T-helper 9 cell (primary cell): ENCODE results near the gene PIN1.
A peak's percentile ranks its signal among the peaks of the same experiment; 100 is the strongest.
"Not testable (repeated sequence)": the region's sequence is repeated elsewhere in the genome, so short reads cannot be mapped to it uniquely, and the experiment has no call there.

Experiments
- DNase-seq: peaks from one replicate; pipeline ENCODE4 v3.0.0-alpha.2; 2020
- total RNA-seq, 2 donors: gene quantifications; one replicate each; lab custom pipeline; 2026; lab: John Stamatoyannopoulos, UW

Gene PIN1
- 47.1 to 58.4 reads per million in 2 donors for total RNA-seq

GRCh38 chr19:9834726-9835506, at the start of gene PIN1:
PIN1 (plus strand) TSS chr19:9835318; CDS start chr19:9835345, 27 bp downstream.
- DNase-seq: peak; percentile 99

- peak; percentile 96 for DNase-seq
These were observed 49.5 kb upstream of the PIN1 start for GRCh38 chr19:9785367-9786331.

DNA sequence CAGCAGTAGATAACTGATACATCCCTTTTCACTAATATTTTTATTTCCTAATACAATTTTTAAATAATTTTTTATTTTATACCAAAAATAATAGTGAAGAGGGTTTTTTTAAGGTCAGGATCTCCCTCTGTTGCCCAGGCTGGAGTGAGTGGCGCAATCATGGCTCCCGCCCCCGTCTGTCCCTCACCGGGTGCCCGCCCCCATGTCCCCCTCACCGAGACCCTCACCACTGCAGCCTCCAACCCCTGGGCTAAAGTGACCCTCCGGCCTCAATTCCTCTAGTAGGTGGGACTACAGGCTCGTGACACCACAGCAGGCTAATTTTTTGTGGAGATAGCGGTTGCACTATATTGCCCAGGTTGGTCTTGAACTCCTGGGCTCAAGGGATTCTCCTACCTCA, 48.8 kb upstream of the PIN1 start:
- no peak for DNase-seq

GRCh38 chr19:9786819-9787218, 48.3 kb upstream of the PIN1 start:
- no peak for DNase-seq

DNA sequence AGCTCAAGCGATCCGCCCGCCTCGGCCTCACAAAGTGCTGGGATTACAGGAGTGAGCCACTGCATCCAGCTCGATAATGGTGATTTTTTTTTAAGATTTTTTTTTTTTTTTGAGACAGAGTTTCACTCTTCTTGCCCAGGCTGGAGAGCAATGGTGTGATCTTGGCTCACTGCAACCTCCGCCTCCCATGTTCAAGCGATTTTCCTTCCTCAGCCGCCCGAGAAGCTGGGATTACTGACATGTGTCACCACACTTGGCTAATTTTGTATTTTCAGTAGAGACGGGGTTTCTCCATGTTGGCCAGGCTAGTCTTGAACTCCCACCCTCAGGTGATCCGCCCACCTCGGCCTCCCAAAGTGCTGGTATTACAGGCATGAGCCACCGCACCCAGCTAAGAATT, 46.5 kb upstream of the PIN1 start:
- not testable (repeated sequence) for DNase-seq

DNA sequence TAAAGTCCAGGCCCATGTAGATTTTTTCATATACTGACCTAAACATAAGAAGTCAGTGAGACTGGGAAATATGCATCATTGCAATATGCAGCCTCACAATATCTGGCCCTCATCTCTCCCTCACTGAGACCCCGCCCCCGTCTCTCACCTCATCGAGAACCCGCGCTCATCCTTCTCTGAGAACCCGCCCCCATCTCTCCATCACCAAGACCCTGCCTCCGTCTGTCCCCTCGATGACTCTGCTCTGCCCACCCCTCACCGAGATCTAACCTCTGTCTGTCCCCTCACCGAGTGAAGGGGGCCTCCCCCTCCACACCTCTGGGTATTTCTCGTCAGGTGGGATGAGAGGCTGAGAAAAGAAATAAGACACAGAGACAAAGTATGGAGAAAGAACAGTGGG, 46.1 kb upstream of the PIN1 start:
- DNase-seq: no peak

DNA sequence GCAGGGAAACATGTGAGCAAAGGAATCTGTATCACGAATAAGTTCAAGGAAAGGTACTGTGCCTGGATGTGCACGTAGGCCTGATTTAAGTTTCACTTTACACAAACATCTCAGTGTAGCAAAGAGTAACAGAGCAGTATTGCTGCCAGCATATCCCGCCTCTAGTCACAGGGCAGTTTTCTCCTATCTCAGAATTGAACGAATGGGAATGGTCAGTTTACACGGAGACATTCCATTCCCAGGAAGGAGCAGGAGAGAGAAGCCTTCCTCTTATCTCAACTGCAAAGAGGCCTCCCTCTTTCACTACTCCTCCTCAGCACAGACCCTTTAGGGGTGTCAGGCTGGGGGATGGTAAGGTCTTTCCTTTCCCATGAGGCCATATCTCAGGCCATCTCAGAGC, 45.5 kb upstream of the PIN1 start:
- not testable (repeated sequence) for DNase-seq

GRCh38 chr19:9791073-9791367, 44.1 kb upstream of the PIN1 start:
- DNase-seq: not testable (repeated sequence)

DNA sequence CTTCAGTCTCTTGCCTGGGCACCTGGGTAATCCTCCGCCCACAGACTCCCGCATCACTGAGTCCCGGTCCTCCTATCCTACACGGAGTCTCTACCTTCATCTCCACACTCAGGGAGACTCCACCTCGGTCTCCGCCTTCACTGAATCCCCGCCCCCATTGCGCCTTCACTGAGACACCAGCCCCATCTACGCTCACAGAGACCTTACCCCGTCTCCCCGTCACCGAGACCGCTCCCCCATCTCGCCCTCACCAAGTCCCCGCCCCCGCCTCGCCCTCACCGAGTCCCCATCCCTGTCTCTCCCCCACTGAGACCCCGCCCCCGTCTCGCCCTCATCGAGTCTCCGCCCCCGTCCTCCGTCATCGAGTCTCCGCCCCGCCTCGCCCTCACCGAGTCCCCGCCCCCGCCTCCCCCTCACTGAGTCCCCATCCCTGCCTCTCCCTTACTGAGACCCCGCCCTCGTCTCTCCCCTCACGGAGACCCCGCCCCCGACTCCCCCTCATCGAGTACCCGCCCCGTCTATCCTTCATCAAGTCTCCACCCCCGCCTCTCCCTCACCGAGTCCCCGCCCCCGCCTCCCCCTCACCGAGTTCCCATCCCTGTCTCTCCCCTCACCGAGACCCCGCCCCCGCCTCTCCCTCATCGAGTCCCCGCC, 43.4 kb upstream of the PIN1 start:
- DNase-seq: peak; percentile 98

DNA sequence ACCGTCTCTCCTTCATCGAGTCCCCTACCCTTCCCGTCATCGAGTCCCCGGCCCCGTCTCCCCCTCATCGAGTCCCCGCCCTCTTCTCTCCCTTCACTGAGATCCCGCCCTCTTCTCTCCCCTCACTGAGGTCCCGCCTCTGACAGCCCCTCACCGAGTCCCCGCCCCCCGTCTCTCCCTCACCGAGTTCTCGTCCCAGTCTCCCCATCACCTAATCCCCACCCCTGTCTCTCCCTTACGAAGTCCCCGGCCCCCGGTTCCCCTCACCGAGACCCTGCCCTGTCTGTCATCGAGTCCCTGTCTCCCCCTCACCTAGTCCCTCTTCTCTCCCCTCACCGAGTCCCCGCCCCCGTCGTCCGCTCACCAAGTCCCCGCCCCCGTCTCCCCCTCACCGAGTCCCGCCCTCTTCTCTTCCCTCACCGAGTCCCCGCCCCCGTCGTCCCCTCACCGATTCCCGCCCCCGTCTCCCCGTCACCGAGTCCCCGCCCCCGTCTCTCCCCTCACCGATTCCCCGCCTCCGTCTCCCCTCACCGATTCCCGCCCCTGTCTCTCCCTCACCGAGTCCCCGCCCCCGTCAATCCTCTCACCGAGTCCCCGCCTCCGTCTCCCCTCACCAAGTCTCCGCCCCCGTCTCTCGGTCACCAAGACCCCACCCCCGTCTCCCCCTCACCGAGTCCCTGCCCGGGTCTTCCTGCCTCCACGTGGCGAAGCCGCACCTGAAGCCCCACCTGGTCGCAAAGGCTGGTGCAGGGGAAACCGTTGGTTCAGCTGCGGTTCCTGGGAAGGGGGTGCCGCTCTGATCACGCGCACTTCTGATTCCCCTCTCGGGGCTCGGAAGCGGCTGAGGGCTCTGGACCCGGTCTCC, 42.7 kb upstream of the PIN1 start:
- DNase-seq: peak; percentile 92

GRCh38 chr19:9793071-9793591, 42.0 kb upstream of the PIN1 start:
- DNase-seq: peak; percentile 47

DNA sequence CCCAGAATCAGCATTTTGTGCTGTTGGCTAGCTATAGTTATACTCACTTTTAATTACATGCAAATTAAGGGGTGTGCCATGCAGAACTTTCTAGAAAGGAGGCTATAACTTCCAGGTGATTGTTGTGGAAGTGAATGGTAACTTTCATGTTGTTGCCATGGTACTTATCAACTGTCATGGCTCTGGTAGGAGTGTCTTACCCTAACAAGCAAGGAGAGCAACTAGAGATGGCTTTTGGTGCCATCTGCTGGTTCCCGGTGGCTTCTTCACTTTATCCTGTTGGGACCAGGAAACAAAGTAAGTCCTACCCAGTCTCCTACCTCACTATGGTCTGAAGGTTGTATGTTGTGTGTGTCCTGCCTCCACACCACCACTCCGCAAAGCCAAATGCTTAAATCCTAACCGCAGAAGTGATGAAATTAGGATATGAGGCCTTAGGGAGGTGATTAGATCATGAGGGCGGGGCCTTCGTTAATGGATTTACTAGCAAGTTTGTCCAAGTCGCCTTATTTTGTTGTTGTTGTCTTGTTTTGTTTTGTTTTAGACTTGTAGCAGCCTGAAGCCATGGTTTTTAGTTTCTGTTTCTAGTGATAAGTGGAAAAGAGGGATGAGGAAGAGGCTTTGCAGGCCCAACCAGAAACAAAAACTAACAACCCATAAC, 38.9 kb upstream of the PIN1 start:
- DNase-seq: peak; percentile 71

DNA sequence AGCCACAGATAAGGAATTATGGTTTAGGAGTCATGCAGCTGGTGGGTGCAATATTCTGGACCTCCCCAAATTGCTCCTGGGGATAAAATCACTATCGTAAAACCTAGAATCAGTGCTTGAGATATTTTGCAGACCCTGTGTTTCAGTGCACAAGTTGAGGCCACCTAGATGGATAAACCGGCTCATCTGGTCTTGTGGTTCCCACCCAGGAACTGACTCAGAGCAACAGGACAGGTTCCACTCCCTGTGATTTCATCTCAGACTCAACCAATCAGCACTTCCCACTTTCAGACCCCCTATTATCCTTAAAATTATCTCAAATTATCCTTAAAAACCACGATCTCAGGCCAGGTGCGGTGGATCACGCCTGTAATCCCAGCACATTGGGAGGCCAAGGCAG, 37.2 kb upstream of the PIN1 start:
- DNase-seq: no peak

DNA sequence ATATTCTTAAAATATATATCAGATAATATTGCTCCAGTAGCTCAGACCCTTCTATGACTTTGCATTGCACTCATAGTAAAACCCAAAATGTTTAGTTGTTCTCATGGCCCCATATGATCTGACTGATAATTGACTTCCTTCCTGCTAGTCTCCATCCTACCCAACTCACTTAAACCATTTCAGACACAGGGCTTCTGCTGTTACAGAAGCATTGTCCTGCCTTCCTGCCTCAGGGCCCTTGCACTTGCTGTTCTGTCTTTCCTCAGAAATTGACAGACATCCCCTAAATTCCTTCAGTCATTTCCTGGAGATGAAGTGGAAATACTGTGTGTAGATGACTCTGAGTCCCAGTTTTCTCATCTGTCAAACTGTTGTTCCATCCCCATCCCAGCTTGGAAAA, 36.0 kb upstream of the PIN1 start:
- no peak for DNase-seq

DNA sequence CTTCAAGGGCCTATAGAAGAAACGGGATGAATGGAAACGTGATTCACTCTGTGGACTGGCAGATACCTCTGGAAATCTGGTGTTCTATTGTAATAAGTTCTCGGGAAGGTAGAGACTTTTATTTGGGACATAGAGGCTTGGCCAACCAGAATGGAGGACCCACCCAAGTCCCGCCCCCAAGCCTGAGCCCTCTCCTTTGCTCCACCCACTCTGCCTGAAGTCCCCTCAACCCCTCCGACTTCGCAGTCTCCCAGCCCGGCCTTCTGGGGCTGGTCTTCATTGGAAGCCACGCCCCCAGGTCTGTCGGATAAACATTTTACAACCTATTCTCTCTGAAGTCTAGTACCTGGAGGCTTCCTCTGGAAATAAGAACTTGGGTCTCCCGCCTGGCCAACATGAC, 33.1 kb upstream of the PIN1 start:
- no peak for DNase-seq

DNA sequence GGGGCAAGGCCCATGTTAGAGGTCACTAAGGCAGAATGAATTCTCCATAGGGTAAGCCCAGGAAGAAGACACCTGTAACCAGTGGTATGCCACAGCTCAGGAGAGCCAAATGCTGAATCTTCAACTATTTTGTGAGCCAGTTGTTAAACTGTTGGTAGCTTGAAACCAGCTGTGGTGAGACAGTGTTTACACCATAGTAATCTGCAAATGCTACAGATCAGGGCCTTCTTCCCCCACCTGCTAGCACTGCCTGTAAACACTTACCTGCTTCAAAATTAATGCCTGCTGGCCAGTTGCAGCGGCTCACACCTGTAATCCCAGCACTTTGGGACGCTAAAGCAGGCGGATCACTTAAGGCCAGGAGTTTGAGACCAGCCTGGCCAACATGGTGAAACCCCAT, 28.3 kb upstream of the PIN1 start:
- no peak for DNase-seq

DNA sequence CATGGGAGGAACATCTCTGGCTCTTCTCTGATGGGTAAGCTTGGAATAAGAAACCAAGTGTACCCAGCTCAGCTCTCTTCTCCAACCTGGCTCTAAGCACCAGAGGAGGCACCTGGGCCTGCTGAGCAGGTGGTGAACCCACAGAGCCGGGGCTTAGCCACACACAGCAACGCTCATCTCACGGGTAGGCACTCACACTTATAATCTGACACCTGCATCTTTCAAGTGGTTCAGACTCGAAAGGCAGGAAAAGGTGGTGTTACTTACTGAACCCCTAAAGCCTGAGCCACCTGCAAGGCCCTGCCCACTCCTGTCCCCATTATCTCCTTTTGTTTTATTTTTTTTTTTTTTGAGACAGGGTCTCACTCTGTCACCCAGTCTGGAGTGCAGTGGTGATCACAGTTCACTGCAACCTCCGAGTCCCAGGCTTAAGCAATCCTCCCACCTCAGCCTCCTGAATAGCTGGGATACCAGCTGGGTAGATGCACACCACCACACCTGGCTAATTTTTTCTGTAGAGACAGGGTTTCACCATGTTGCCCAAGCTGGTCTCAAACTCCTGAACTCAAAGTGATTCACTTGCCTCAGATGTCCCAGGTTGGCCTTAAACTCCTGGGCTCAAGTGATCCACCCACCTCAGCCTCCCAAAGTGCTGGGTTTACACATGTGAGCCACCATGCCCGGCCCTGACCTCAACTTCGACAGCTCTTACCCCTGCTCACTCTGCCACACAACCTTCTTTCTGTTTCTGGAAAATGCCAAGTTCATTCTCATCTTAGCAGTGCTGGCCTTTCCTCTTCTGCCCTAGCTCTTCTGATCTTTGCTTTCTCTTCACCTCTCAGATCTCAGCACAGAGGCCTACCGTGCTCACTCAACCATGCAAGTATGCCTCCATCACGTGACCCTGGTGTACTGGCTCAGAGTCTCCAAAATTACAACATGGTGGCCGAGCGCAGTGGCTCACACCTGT, 26.0 kb upstream of the PIN1 start:
- no peak for DNase-seq

DNA sequence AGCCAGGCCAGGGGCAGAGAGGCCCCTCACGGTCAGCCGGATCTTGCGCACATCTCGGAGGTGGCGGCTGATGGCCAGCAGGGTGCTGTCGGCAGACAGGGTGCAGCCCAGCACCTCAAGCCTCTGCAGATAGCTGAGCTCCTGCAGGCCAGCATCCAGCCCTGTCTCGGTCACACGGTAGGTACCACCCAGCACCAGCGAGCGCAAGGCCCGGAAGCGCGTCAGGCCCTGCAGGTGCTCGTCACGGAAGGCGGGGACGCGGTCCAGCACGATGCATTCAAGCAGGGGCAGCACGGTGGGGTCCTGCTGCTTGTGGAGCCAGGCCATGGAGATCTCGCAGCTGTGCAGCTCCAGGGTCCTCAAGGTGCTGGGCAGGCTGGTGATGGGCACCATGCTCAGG, 24.0 kb upstream of the PIN1 start:
- no peak for DNase-seq

GRCh38 chr19:9818175-9818733, 16.9 kb upstream of the PIN1 start:
- no peak for DNase-seq
